Esophagus muscularis mucosa (tissue), 4 donors: ENCODE data around the gene KCND3.

Experiments
- EP300 ChIP-seq: sonication (generic); formaldehyde crosslinking; IDR thresholded peaks from one replicate; pipeline ENCODE4 v1.6.1; 2017; ENCODE audit warnings: antibody characterized with exemption
- POLR2A ChIP-seq: fragments of 450-650 bp; IDR thresholded peaks from one replicate; pipeline ENCODE4 v1.6.1; 2017; ENCODE audit warnings: antibody characterized with exemption, moderate library complexity, mild to moderate bottlenecking, low read depth
- TF ChIP-seq, protein P1 (sequence below), 3 experiments: fragments of 200-600 bp in 2 of 3; fragments of 450-650 bp in 1 of 3; sonication (generic) in 2 of 3; IDR thresholded peaks; one replicate each; pipeline ENCODE4 v1.5.1; 2017 to 2019; ENCODE audit warnings: antibody characterized with exemption in 3 of 3, mild to moderate bottlenecking in 2 of 3, moderate library complexity in 1 of 3

DNA sequence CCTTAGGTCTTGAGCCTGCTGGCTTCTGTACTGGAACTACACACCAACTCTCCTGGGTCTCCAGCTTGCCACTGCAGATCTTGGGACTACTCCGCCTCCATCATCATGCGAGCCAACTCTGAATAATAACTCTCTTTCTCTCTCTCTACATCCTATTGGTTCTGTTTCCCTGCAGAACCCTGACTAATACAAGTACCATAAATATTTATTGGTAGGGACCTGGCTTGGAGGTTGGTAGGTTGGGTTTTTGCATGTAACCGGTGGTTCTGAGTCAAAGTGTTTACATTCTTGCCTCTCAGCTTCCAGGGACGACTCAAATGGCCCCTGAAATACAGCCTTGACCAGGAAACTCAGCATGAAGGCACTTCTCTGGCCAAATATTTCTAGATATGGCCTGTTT lies 110.4 kb downstream of the KCND3 start:
- TF ChIP-seq, protein P1, sequence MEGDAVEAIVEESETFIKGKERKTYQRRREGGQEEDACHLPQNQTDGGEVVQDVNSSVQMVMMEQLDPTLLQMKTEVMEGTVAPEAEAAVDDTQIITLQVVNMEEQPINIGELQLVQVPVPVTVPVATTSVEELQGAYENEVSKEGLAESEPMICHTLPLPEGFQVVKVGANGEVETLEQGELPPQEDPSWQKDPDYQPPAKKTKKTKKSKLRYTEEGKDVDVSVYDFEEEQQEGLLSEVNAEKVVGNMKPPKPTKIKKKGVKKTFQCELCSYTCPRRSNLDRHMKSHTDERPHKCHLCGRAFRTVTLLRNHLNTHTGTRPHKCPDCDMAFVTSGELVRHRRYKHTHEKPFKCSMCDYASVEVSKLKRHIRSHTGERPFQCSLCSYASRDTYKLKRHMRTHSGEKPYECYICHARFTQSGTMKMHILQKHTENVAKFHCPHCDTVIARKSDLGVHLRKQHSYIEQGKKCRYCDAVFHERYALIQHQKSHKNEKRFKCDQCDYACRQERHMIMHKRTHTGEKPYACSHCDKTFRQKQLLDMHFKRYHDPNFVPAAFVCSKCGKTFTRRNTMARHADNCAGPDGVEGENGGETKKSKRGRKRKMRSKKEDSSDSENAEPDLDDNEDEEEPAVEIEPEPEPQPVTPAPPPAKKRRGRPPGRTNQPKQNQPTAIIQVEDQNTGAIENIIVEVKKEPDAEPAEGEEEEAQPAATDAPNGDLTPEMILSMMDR (IDR thresholded peaks at IDR 0.05), result no peak
- TF ChIP-seq POLR2A (no peak), EP300 (no peak)
